ENCODE measurements around the gene FGF1.

FGF1 gene

GRCh38 chr5:142605611-142606010 lies 80.3 kb downstream of the FGF1 start:
- Histone ChIP-seq H3K4me1 (peaks cover 0 to 51% (median 9%) of the 10 kb centered on the region in 4 donors), H3K36me3 (no peaks in the 10 kb centered on the region), H3K9me3 (no peaks in the 10 kb centered on the region), H3K4me3 (no peak overlapping the region), H3K27me3 (no peaks in the 10 kb centered on the region), H3K27ac (peak overlapping the region; percentile 42 to 60)
- TF ChIP-seq CTCF (IDR thresholded peaks at IDR 0.05): no peak
- DNase-seq: no peak
- intact Hi-C loops (cut with DNase I; ENCODE audit: low total_unique reads): no loop called here

DNA sequence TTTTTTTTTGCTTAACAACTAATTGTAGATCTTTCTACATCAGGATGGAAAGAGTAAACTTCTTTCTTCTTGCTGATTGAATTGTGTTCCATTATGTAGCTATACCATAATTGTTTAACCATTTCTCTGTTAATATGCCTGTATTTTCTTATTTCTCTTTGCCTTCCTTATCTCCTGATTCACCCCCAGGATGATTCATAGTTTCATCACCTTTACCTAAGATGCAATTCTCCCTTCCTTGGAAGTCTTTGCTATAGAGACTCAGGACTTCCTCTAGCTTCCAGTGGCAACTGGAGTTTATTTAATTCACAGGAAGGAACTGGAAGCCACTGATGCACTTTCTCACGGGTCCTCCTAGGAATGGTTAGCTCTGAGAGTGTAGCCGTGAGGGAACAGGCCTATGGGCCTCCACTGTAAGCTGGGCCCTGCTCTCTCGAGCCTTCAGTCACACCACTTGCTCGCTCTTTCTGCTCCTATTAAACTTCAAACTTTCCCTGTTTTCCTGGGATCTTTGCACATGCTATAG lies 83.1 kb downstream of the FGF1 start:
- TF ChIP-seq CTCF (IDR thresholded peaks at IDR 0.05): no peak
- DNase-seq: no peak
- H3K9me3 ChIP-seq: no peaks in the 10 kb centered on the region
- H3K27me3 ChIP-seq: no peaks in the 10 kb centered on the region
- H3K27ac ChIP-seq: peak overlapping the region in 1 of 2 donors; percentile 64
- H3K36me3 ChIP-seq: no peaks in the 10 kb centered on the region
- no peak overlapping the region for H3K4me3 ChIP-seq
- peaks cover 0 to 64% (median 18%) of the 10 kb centered on the region in 4 donors for H3K4me1 ChIP-seq
- intact Hi-C loops (cut with DNase I; ENCODE audit: low total_unique reads): no loop called here

DNA sequence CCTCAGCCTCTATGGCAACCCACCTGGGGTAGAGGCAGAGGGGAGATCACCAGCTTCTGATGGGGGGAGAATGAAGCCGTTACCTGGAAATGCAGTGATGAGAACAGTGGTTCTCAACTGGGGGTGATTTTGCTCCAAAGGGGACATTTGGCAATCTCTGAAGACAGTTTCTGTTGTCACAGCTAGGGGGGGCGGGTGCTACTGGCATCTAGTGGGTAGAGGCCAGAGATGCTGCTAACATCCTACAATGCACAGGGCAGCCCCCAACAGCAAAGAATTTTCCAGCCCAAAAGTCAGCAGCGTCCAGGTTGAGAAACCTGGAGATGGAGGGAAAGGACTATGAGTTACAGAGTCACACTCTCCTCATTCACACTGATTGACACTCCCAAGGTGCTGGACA lies 84.5 kb downstream of the FGF1 start:
- H3K4me3 ChIP-seq: peak overlapping the region; percentile 19 to 39
- peak overlapping the region; percentile 64 to 75 for H3K27ac ChIP-seq
- no peak for DNase-seq
- H3K4me1 ChIP-seq: peaks cover 0 to 55% (median 20%) of the 10 kb centered on the region in 4 donors
- no peaks in the 10 kb centered on the region for H3K36me3 ChIP-seq
- intact Hi-C loops (cut with DNase I; ENCODE audit: low total_unique reads): no loop called here
- TF ChIP-seq CTCF (IDR thresholded peaks at IDR 0.05): no peak
- no peaks in the 10 kb centered on the region for H3K27me3 ChIP-seq
- no peaks in the 10 kb centered on the region for H3K9me3 ChIP-seq

GRCh38 chr5:142600611-142601358 lies 85.1 kb downstream of the FGF1 start:
- H3K4me1 ChIP-seq: peaks cover 0 to 48% (median 20%) of the 10 kb centered on the region in 4 donors
- peak; percentile 66 to 86 for DNase-seq
- H3K9me3 ChIP-seq: no peaks in the 10 kb centered on the region
- H3K27ac ChIP-seq: peak overlapping the region; percentile 64 to 75
- no peaks in the 10 kb centered on the region for H3K27me3 ChIP-seq
- TF ChIP-seq CTCF (IDR thresholded peaks at IDR 0.05): peak in 1 of 2 experiments; percentile 11
- intact Hi-C loops (cut with DNase I; ENCODE audit: low total_unique reads): no loop called here
- no peaks in the 10 kb centered on the region for H3K36me3 ChIP-seq
- H3K4me3 ChIP-seq: peak overlapping the region; percentile 19 to 39

DNA sequence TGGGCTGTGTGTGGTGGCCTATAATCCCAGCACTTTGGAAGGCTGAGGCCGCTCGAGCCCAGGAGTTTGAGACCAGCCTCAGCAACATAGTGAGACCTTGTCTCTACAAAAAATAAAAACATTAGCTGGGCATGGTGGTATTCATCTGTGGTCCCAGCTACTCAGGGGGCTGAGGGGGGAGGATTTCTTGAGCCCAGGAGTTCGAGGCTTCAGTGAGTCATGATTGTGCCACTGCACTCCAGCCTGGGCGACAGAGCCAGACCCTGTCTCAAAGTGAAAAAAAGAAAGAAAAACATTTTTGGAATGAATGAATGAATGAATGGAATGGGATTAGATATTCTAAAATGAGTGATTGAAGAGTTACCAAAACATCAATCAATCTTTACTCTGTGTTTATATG lies 85.8 kb downstream of the FGF1 start:
- Histone ChIP-seq H3K27ac (peak overlapping the region; percentile 64 to 75), H3K4me3 (no peak overlapping the region), H3K4me1 (peaks cover 0 to 42% (median 20%) of the 10 kb centered on the region in 4 donors), H3K9me3 (no peaks in the 10 kb centered on the region), H3K36me3 (peaks cover 0 to 2% (median 0%) of the 10 kb centered on the region in 3 donors), H3K27me3 (no peaks in the 10 kb centered on the region)
- no peak for DNase-seq
- intact Hi-C loops (cut with DNase I; ENCODE audit: low total_unique reads): no loop called here
- no peak for TF ChIP-seq CTCF (IDR thresholded peaks at IDR 0.05)
